ENCODE measurements around the gene GRAMD4.

DNA sequence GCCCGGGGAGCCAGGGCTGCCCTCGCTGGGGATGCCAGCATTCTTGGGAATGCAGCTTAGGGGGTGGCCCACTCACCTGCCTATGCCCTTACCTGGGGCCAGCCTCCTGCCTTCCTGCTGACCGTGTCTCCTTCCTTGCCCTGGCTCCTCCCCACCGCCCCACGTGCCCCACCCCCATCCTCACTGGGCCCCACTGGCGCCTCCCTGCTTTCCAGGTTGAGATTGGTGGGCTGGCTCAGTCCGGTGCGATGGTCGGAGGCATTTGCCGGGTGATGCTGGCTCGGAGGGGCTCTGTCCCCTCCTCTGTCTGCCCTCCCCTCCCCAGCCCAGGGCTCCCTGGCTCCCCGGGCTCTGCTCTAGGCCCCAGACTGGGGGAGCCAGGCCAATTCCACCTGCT lies 34.1 kb upstream of the GRAMD4 start:
- no peak for TF ChIP-seq TP53 (CRISPR knock-in tag; IDR thresholded peaks at IDR 0.05)
- TF ChIP-seq, protein P1, sequence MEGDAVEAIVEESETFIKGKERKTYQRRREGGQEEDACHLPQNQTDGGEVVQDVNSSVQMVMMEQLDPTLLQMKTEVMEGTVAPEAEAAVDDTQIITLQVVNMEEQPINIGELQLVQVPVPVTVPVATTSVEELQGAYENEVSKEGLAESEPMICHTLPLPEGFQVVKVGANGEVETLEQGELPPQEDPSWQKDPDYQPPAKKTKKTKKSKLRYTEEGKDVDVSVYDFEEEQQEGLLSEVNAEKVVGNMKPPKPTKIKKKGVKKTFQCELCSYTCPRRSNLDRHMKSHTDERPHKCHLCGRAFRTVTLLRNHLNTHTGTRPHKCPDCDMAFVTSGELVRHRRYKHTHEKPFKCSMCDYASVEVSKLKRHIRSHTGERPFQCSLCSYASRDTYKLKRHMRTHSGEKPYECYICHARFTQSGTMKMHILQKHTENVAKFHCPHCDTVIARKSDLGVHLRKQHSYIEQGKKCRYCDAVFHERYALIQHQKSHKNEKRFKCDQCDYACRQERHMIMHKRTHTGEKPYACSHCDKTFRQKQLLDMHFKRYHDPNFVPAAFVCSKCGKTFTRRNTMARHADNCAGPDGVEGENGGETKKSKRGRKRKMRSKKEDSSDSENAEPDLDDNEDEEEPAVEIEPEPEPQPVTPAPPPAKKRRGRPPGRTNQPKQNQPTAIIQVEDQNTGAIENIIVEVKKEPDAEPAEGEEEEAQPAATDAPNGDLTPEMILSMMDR (IDR thresholded peaks at IDR 0.05): no peak
- TF ChIP-seq ZFP36 (IDR thresholded peaks at IDR 0.05; ENCODE audit: borderline replicate concordance, partially characterized antibody): no peak
- no peak for TF ChIP-seq NR3C1 (IDR thresholded peaks at IDR 0.05)
- no peak for TF ChIP-seq ZC3H11A (IDR thresholded peaks at IDR 0.05)
- no peak for TF ChIP-seq POLR2A (IDR thresholded peaks at IDR 0.05; ENCODE audit: low read length)
